Neural progenitor cell (in vitro differentiated cells): ENCODE results near the gene USP31. TPM values are rescaled to one million over a fixed set of nuclear protein-coding genes. Genes with fewer than 3 reads are reported as not detected.

Source experiments
- DNase-seq: peaks from one replicate; pipeline ENCODE4 v3.0.0-alpha.2; 2016; ENCODE audit warnings: low spot score
- H2AFZ ChIP-seq: fragments of 200-600 bp; sonication (generic); replicated peaks from 2 replicates; pipeline ENCODE4 v1.6.1; 2016; ENCODE audit warnings: antibody characterized with exemption
- H3F3A ChIP-seq: fragments of 200-600 bp; sonication (generic); 2 replicates; pipeline ENCODE4 v1.6.1; 2016; ENCODE audit warnings: antibody characterized with exemption, low read depth
- H3K27ac ChIP-seq: fragments of 200-600 bp; sonication (generic); 2 replicates; pipeline ENCODE4 v1.5.1; 2016; ENCODE audit warnings: mild to moderate bottlenecking
- H3K27me3 ChIP-seq: fragments of 200-600 bp; sonication (generic); 2 replicates; pipeline ENCODE4 v1.6.1; 2016; ENCODE audit warnings: mild to moderate bottlenecking, moderate library complexity
- H3K36me3 ChIP-seq: fragments of 200-600 bp; sonication (generic); 2 replicates; pipeline ENCODE4 v1.5.1; 2016
- H3K4me1 ChIP-seq: fragments of 200-600 bp; sonication (generic); 2 replicates; pipeline ENCODE4 v1.6.1; 2016; ENCODE audit warnings: mixed run types
- H3K4me2 ChIP-seq: fragments of 200-600 bp; sonication (generic); 2 replicates; pipeline ENCODE4 v1.6.1; 2016
- H3K4me3 ChIP-seq: fragments of 200-600 bp; sonication (generic); 2 replicates; pipeline ENCODE4 v1.5.1; 2016
- H3K79me2 ChIP-seq: fragments of 200-600 bp; sonication (generic); 2 replicates; pipeline ENCODE4 v1.6.1; 2016; ENCODE audit warnings: low read depth
- H3K9ac ChIP-seq: fragments of 200-600 bp; sonication (generic); 2 replicates; pipeline ENCODE4 v1.6.1; 2016
- H3K9me3 ChIP-seq: fragments of 200-600 bp; sonication (generic); 2 replicates; pipeline ENCODE4 v1.5.1; 2016; ENCODE audit warnings: low read depth
- H4K20me1 ChIP-seq: fragments of 200-600 bp; sonication (generic); 2 replicates; pipeline ENCODE4 v1.6.1; 2016; ENCODE audit warnings: low read depth
- H3K27ac Mint-ChIP-seq: 3 replicates; pipeline ENCODE4 v1.8.0; 2021; ENCODE audit warnings: mixed read lengths
- H3K27me3 Mint-ChIP-seq: 2 replicates; pipeline ENCODE4 v1.8.0; 2022; ENCODE audit warnings: low read depth, mild to moderate bottlenecking, inconsistent platforms, moderate library complexity, mixed read lengths; ENCODE audit not compliant: insufficient read depth
- H3K36me3 Mint-ChIP-seq: 3 replicates; pipeline ENCODE4 v1.8.0; 2021; ENCODE audit warnings: mixed read lengths
- H3K4me1 Mint-ChIP-seq: 3 replicates; pipeline ENCODE4 v1.8.0; 2021; ENCODE audit warnings: mixed read lengths
- H3K4me3 Mint-ChIP-seq: 3 replicates; pipeline ENCODE4 v1.8.0; 2021; ENCODE audit warnings: mild to moderate bottlenecking, moderate library complexity, mixed read lengths
- H3K9me3 Mint-ChIP-seq: 3 replicates; pipeline ENCODE4 v1.8.0; 2020; ENCODE audit warnings: mixed read lengths
- CTCF ChIP-seq: fragments of 200-600 bp; sonication (generic); IDR thresholded peaks from 2 replicates; pipeline ENCODE4 v1.5.1; 2017; ENCODE audit warnings: antibody characterized with exemption, mild to moderate bottlenecking
- EZH2 ChIP-seq: fragments of 200-600 bp; sonication (generic); IDR thresholded peaks from 2 replicates; pipeline ENCODE4 v1.6.1; 2017; ENCODE audit warnings: antibody characterized with exemption, mild to moderate bottlenecking, moderate library complexity
- EZH2phosphoT487 ChIP-seq: fragments of 200-600 bp; sonication (generic); IDR thresholded peaks from 2 replicates; pipeline ENCODE4 v1.6.1; 2017; ENCODE audit warnings: antibody characterized with exemption
- total RNA-seq: library from RNA; depleted of rRNA; stranded (reverse); fragments of >200 nt; gene quantifications from 2 replicates; pipeline ENCODE4 v1.2.3, GENCODE V29; 2015; ENCODE audit warnings: low replicate concordance

USP31 gene
- total RNA-seq, 1 donor from 2014 or later = 9.0 TPM

- Mint-ChIP-seq H3K4me1 (no peaks in the 10 kb centered on the region), H3K27ac (no peak overlapping the region), H3K27me3 (peaks cover 10% of the 10 kb centered on the region), H3K4me3 (no peak overlapping the region), H3K36me3 (no peaks in the 10 kb centered on the region), H3K9me3 (no peaks in the 10 kb centered on the region)
- Histone ChIP-seq H3K9ac (no peak overlapping the region), H4K20me1 (no peaks in the 10 kb centered on the region), H3K36me3 (no peaks in the 10 kb centered on the region), H3K27ac (no peak overlapping the region), H3K4me2 (no peak overlapping the region), H3K79me2 (no peaks in the 10 kb centered on the region), H2AFZ (no peak overlapping the region), H3K4me1 (no peaks in the 10 kb centered on the region), H3F3A (no peaks in the 10 kb centered on the region), H3K27me3 (no peaks in the 10 kb centered on the region), H3K9me3 (no peaks in the 10 kb centered on the region), H3K4me3 (no peak overlapping the region)
- TF ChIP-seq CTCF (no peak), EZH2 (no peak), EZH2phosphoT487 (no peak)
- peak; percentile 49 for DNase-seq
Observed at GRCh38 chr16:23174622-23175021, 25.4 kb upstream of the USP31 start.

GRCh38 chr16:23172994-23173393 lies 23.7 kb upstream of the USP31 start:
- TF ChIP-seq EZH2 = no peak
- no peak for TF ChIP-seq CTCF
- TF ChIP-seq EZH2phosphoT487 = no peak
- no peak for DNase-seq
- no peaks in the 10 kb centered on the region for H3K36me3 Mint-ChIP-seq
- Histone ChIP-seq H3K9me3 (no peaks in the 10 kb centered on the region), H4K20me1 (no peaks in the 10 kb centered on the region), H3K4me3 (no peak overlapping the region), H3F3A (no peaks in the 10 kb centered on the region), H2AFZ (no peak overlapping the region), H3K4me1 (no peaks in the 10 kb centered on the region), H3K4me2 (no peak overlapping the region), H3K27ac (no peak overlapping the region), H3K79me2 (no peaks in the 10 kb centered on the region), H3K9ac (no peak overlapping the region), H3K27me3 (no peaks in the 10 kb centered on the region), H3K36me3 (no peaks in the 10 kb centered on the region)
- no peaks in the 10 kb centered on the region for H3K9me3 Mint-ChIP-seq
- H3K27me3 Mint-ChIP-seq = peaks cover 10% of the 10 kb centered on the region
- H3K4me1 Mint-ChIP-seq = no peaks in the 10 kb centered on the region
- H3K27ac Mint-ChIP-seq = no peak overlapping the region
- no peak overlapping the region for H3K4me3 Mint-ChIP-seq

GRCh38 chr16:23172583-23172982 lies 23.3 kb upstream of the USP31 start:
- Histone ChIP-seq H3K4me2 (no peak overlapping the region), H3F3A (no peaks in the 10 kb centered on the region), H3K27me3 (no peaks in the 10 kb centered on the region), H3K79me2 (no peaks in the 10 kb centered on the region), H4K20me1 (no peaks in the 10 kb centered on the region), H3K27ac (no peak overlapping the region), H3K9ac (no peak overlapping the region), H3K36me3 (no peaks in the 10 kb centered on the region), H3K4me1 (no peaks in the 10 kb centered on the region), H3K9me3 (no peaks in the 10 kb centered on the region), H2AFZ (no peak overlapping the region), H3K4me3 (no peak overlapping the region)
- no peaks in the 10 kb centered on the region for H3K9me3 Mint-ChIP-seq
- H3K27ac Mint-ChIP-seq = no peak overlapping the region
- peaks cover 10% of the 10 kb centered on the region for H3K27me3 Mint-ChIP-seq
- DNase-seq = no peak
- H3K4me1 Mint-ChIP-seq = no peaks in the 10 kb centered on the region
- no peak overlapping the region for H3K4me3 Mint-ChIP-seq
- TF ChIP-seq EZH2 (no peak), EZH2phosphoT487 (no peak), CTCF (no peak)
- no peaks in the 10 kb centered on the region for H3K36me3 Mint-ChIP-seq

- Histone ChIP-seq H3K4me3 (no peak overlapping the region), H4K20me1 (no peaks in the 10 kb centered on the region), H3K9me3 (no peaks in the 10 kb centered on the region), H3K79me2 (no peaks in the 10 kb centered on the region), H3K4me1 (no peaks in the 10 kb centered on the region), H3K27ac (no peak overlapping the region), H3K36me3 (no peaks in the 10 kb centered on the region), H3K9ac (no peak overlapping the region), H3K27me3 (no peaks in the 10 kb centered on the region), H3K4me2 (no peak overlapping the region), H2AFZ (no peak overlapping the region), H3F3A (no peaks in the 10 kb centered on the region)
- TF ChIP-seq CTCF (no peak), EZH2 (no peak), EZH2phosphoT487 (no peak)
- Mint-ChIP-seq H3K36me3 (no peaks in the 10 kb centered on the region), H3K27me3 (peaks cover 6% of the 10 kb centered on the region), H3K27ac (no peak overlapping the region), H3K9me3 (peaks cover 7% of the 10 kb centered on the region), H3K4me3 (no peak overlapping the region), H3K4me1 (no peaks in the 10 kb centered on the region)
- DNase-seq = no peak
Observed at GRCh38 chr16:23164736-23165135, 15.5 kb upstream of the USP31 start.
